Measurements from ENCODE around the gene FAM83E.
A peak's percentile ranks its signal among the peaks of the same experiment; 100 is the strongest.

FAM83E gene

GRCh38 chr19:48644839-48645619 lies 30.2 kb upstream of the FAM83E start:
- peak; percentile 50 for DNase-seq (ENCODE audit: low spot score)
- peak overlapping the region; percentile 83 for H3K27ac ChIP-seq
- ChIA-PET CTCF (interaction anchor here (0.9 to 1.4 kb wide), 5 partner anchors 30 to 198 kb away, joined by 3 to 8 read pairs (median 6); no protein-coding TSS in a partner anchor), POLR2A (ENCODE audit: low non-redundant PET) (no interaction called here)
- no peak for TF ChIP-seq CTCF (conservative IDR thresholded peaks at IDR 0.05; ENCODE audit: low read depth)

GRCh38 chr19:48644355-48644754 lies 29.5 kb upstream of the FAM83E start:
- peak overlapping the region; percentile 83 for H3K27ac ChIP-seq
- CTCF ChIA-PET: interaction anchor here (0.7 to 0.9 kb wide), 2 partner anchors 23 to 171 kb away, joined by 4 read pairs; no protein-coding TSS in a partner anchor
- DNase-seq (ENCODE audit: low spot score): no peak
- TF ChIP-seq CTCF (conservative IDR thresholded peaks at IDR 0.05; ENCODE audit: low read depth): no peak
- POLR2A ChIA-PET (ENCODE audit: low non-redundant PET): no interaction called here

GRCh38 chr19:48642862-48643261 lies 28.0 kb upstream of the FAM83E start:
- ChIA-PET POLR2A (ENCODE audit: low non-redundant PET) (no interaction called here), CTCF (interaction anchor here (0.6 kb wide), 2 partner anchors 133 to 142 kb away, joined by 5 to 6 read pairs; no protein-coding TSS in a partner anchor)
- no peak overlapping the region for H3K27ac ChIP-seq
- TF ChIP-seq CTCF (conservative IDR thresholded peaks at IDR 0.05; ENCODE audit: low read depth): no peak
- DNase-seq (ENCODE audit: low spot score): no peak

- CTCF ChIA-PET: no interaction called here
- TF ChIP-seq CTCF (conservative IDR thresholded peaks at IDR 0.05; ENCODE audit: low read depth): no peak
- H3K27ac ChIP-seq: no peak overlapping the region
- no peak for DNase-seq (ENCODE audit: low spot score)
- POLR2A ChIA-PET (ENCODE audit: low non-redundant PET): no interaction called here
Observed at GRCh38 chr19:48641850-48642249, 27.0 kb upstream of the FAM83E start.

- peak overlapping the region; percentile 99; the same call in 1 of the 2 replicates for H3K27ac ChIP-seq
- no peak for TF ChIP-seq CTCF (conservative IDR thresholded peaks at IDR 0.05; ENCODE audit: low read depth)
- no peak for DNase-seq (ENCODE audit: low spot score)
- ChIA-PET CTCF (interaction anchor here (0.6 kb wide), 1 partner anchor 99 kb away, joined by 3 read pairs; no protein-coding TSS in a partner anchor), POLR2A (ENCODE audit: low non-redundant PET) (no interaction called here)
Observed at GRCh38 chr19:48639483-48640375, 24.9 kb upstream of the FAM83E start.

- ChIA-PET CTCF (interaction anchor here (0.6 kb wide), 1 partner anchor 100 kb away, joined by 3 read pairs; no protein-coding TSS in a partner anchor), POLR2A (ENCODE audit: low non-redundant PET) (no interaction called here)
- peak overlapping the region; percentile 99 for H3K27ac ChIP-seq
- no peak for DNase-seq (ENCODE audit: low spot score)
- no peak for TF ChIP-seq CTCF (conservative IDR thresholded peaks at IDR 0.05; ENCODE audit: low read depth)
Observed at GRCh38 chr19:48638831-48639381, 24.0 kb upstream of the FAM83E start.

All from RWPE1 (cell line).